Breast epithelium (tissue), 3 donors: Measurements from ENCODE around the gene FUT7.

Experiments used
- POLR2A ChIP-seq: fragments of 450-650 bp; IDR thresholded peaks from one replicate; pipeline ENCODE4 v1.6.1; 2016; ENCODE audit warnings: antibody characterized with exemption, mild to moderate bottlenecking, moderate library complexity
- TF ChIP-seq, protein P1 (sequence below), 3 donors: fragments of 450-650 bp; IDR thresholded peaks; one replicate each; pipeline ENCODE4 v1.5.1; 2016 to 2017; ENCODE audit warnings: antibody characterized with exemption in 3 of 3, mild to moderate bottlenecking in 3 of 3, moderate library complexity in 3 of 3

DNA sequence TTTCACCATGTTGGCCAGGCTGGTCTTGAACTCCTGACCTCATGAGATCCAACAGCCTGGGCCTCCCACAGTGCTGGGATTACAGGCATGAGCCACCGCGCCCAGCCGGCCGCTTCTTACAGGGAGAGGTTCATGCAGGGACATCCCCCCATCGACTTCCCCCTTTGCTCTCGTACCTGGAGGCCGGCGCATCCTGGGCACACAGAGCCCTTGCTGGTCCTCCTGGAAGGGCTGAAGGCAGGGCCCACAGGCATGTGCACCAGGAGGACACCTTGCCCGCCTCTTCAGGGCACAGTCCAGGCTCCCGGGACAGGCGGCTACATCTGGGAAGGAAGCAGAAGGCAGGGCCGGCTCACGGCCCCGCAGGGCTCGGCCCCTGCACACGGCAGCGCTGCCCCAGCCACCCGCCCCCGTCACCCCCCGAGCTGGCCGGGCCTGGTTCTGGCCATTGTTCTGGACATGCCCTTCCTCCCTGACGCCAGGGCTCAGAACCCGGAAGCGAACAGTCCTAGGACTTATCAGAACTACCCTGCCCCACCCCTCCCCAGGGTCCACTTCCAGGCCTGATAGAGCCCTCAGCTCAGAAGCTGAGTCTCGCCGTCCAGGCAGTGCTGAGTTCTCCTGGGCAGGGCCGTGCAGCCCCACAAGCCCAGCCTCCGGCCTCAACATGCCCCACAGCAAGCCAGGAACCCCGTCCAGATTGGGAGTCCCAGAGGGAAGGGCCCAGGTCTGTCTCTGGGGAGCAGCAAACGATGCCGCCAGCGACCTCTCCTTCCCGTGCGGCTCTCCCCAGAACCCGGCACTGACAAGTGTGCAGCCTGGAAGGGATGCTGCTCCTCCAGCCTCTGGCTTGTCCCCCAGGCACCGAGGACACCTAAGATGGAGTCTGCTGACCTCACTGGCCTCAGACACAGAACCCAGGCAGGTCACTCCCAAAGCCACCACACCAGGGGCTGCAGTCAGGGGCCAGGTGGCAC is 11.2 kb upstream of the FUT7 start:
- TF ChIP-seq, protein P1, sequence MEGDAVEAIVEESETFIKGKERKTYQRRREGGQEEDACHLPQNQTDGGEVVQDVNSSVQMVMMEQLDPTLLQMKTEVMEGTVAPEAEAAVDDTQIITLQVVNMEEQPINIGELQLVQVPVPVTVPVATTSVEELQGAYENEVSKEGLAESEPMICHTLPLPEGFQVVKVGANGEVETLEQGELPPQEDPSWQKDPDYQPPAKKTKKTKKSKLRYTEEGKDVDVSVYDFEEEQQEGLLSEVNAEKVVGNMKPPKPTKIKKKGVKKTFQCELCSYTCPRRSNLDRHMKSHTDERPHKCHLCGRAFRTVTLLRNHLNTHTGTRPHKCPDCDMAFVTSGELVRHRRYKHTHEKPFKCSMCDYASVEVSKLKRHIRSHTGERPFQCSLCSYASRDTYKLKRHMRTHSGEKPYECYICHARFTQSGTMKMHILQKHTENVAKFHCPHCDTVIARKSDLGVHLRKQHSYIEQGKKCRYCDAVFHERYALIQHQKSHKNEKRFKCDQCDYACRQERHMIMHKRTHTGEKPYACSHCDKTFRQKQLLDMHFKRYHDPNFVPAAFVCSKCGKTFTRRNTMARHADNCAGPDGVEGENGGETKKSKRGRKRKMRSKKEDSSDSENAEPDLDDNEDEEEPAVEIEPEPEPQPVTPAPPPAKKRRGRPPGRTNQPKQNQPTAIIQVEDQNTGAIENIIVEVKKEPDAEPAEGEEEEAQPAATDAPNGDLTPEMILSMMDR (IDR thresholded peaks at IDR 0.05), result no peak
- no peak for TF ChIP-seq POLR2A
